ENCODE results near the gene CHIC2. TPM values are rescaled to one million over a fixed set of nuclear protein-coding genes. Genes with fewer than 3 reads are reported as not detected.
A peak's percentile ranks its signal among the peaks of the same experiment; 100 is the strongest.

Gene CHIC2
- total and polyA plus RNA-seq, 2 donors (not counting 1 experiment from before 2014, with no cell fraction given) = 39.4 to 52.0 TPM

GRCh38 chr4:53963781-53964180 lies 100.6 kb downstream of the CHIC2 start:
- Histone ChIP-seq H3K9ac (ENCODE audit: insufficient read depth, low read length) (no peak overlapping the region), H3K4me3 (replicated peaks in 1 of 4; ENCODE audit: control extremely low read depth in 1 of 4, insufficient read depth in 1 of 4, low read depth in 3 of 4, low read length in 4 of 4) (no peak overlapping the region), H3K27ac (ENCODE audit: insufficient read depth, low read length) (no peak overlapping the region), H3K4me2 (ENCODE audit: extremely low read depth, insufficient read depth, low read length) (no peak overlapping the region), H4K20me1 (ENCODE audit: control insufficient read depth, extremely low read depth, insufficient read depth, low read length) (no peaks in the 10 kb centered on the region), H2AFZ (ENCODE audit: low read length) (no peak overlapping the region), H3K4me1 (ENCODE audit: control insufficient read depth, extremely low read depth, insufficient read depth, low read length) (peaks cover 10% of the 10 kb centered on the region), H3K36me3 (ENCODE audit: control insufficient read depth, insufficient read depth, low read length) (no peaks in the 10 kb centered on the region), H3K27me3 (ENCODE audit: control insufficient read depth, insufficient read depth, low read length) (no peaks in the 10 kb centered on the region), H3K79me2 (ENCODE audit: control insufficient read depth, insufficient read depth, low read length) (no peaks in the 10 kb centered on the region), H3K9me3 (ENCODE audit: control insufficient read depth, insufficient read depth, low read depth, low read length) (no peaks in the 10 kb centered on the region)
- peak in 1 of 2 donors; percentile 17 for DNase-seq (ENCODE audit: low read depth in 2 of 2)
- TF ChIP-seq EZH2 (IDR thresholded peaks at IDR 0.05; ENCODE audit: low read length, missing control alignments) = no peak
- TF ChIP-seq, protein P1, sequence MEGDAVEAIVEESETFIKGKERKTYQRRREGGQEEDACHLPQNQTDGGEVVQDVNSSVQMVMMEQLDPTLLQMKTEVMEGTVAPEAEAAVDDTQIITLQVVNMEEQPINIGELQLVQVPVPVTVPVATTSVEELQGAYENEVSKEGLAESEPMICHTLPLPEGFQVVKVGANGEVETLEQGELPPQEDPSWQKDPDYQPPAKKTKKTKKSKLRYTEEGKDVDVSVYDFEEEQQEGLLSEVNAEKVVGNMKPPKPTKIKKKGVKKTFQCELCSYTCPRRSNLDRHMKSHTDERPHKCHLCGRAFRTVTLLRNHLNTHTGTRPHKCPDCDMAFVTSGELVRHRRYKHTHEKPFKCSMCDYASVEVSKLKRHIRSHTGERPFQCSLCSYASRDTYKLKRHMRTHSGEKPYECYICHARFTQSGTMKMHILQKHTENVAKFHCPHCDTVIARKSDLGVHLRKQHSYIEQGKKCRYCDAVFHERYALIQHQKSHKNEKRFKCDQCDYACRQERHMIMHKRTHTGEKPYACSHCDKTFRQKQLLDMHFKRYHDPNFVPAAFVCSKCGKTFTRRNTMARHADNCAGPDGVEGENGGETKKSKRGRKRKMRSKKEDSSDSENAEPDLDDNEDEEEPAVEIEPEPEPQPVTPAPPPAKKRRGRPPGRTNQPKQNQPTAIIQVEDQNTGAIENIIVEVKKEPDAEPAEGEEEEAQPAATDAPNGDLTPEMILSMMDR (conservative IDR thresholded peaks at IDR 0.05 in 1 of 2, IDR thresholded peaks at IDR 0.05 in 1 of 2; ENCODE audit: low read depth in 1 of 2, low read length in 2 of 2) = no peak

- Histone ChIP-seq H3K4me1 (ENCODE audit: control insufficient read depth, extremely low read depth, insufficient read depth, low read length) (peaks cover 10% of the 10 kb centered on the region), H2AFZ (ENCODE audit: low read length) (no peak overlapping the region), H3K79me2 (ENCODE audit: control insufficient read depth, insufficient read depth, low read length) (no peaks in the 10 kb centered on the region), H3K9me3 (ENCODE audit: control insufficient read depth, insufficient read depth, low read depth, low read length) (no peaks in the 10 kb centered on the region), H3K4me2 (ENCODE audit: extremely low read depth, insufficient read depth, low read length) (peak overlapping the region; percentile 52), H3K27me3 (ENCODE audit: control insufficient read depth, insufficient read depth, low read length) (no peaks in the 10 kb centered on the region), H4K20me1 (ENCODE audit: control insufficient read depth, extremely low read depth, insufficient read depth, low read length) (no peaks in the 10 kb centered on the region), H3K27ac (ENCODE audit: insufficient read depth, low read length) (no peak overlapping the region), H3K36me3 (ENCODE audit: control insufficient read depth, insufficient read depth, low read length) (no peaks in the 10 kb centered on the region), H3K9ac (ENCODE audit: insufficient read depth, low read length) (no peak overlapping the region), H3K4me3 (replicated peaks in 1 of 4; ENCODE audit: control extremely low read depth in 1 of 4, insufficient read depth in 1 of 4, low read depth in 3 of 4, low read length in 4 of 4) (no peak overlapping the region)
- TF ChIP-seq EZH2 (IDR thresholded peaks at IDR 0.05; ENCODE audit: low read length, missing control alignments) = no peak
- TF ChIP-seq, protein P1 (conservative IDR thresholded peaks at IDR 0.05 in 1 of 2, IDR thresholded peaks at IDR 0.05 in 1 of 2; ENCODE audit: low read depth in 1 of 2, low read length in 2 of 2) = no peak
- no peak for DNase-seq (ENCODE audit: low read depth in 2 of 2)
Measured at GRCh38 chr4:53963336-53963735, 101.1 kb downstream of the CHIC2 start.

DNA sequence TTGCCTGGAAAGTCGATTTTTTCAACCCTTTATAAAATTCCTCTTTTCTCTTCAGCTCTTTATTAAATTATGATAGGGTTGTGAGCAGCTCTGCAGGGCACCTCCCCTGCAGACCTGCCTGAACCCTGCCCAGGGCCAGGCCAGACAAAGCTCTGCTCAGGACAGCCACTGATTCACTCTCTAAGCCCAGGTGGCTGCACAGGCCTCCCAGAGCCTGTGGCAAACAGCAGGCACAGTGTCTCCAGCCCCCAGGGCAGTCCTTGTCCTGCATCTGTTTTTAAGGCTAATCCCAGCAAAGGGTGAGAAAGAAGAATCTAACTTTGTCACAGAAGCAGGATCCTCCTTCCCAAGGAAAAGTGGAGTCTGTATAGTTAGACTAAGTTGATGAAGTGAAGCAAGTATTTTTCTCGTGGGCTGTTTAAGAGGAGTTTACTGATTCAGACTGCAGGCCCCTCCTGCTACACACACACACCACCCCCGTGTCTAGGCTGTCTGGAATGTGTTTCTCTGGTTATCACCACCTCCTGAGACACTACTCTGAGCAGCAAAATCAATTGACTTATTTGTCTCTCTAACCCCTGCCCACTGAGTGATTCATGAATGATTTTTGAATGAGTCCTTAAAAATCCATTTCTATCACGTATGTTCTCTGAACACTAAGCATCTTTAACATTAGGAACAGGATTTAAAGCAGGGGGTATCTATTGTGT lies 101.7 kb downstream of the CHIC2 start:
- no peaks in the 10 kb centered on the region for H3K27me3 ChIP-seq (ENCODE audit: control insufficient read depth, insufficient read depth, low read length)
- H3K9me3 ChIP-seq (ENCODE audit: control insufficient read depth, insufficient read depth, low read depth, low read length) = no peaks in the 10 kb centered on the region
- peak; percentile 18 to 96 for DNase-seq (ENCODE audit: low read depth in 2 of 2)
- no peak overlapping the region for H3K9ac ChIP-seq (ENCODE audit: insufficient read depth, low read length)
- H2AFZ ChIP-seq (ENCODE audit: low read length) = no peak overlapping the region
- H4K20me1 ChIP-seq (ENCODE audit: control insufficient read depth, extremely low read depth, insufficient read depth, low read length) = no peaks in the 10 kb centered on the region
- H3K79me2 ChIP-seq (ENCODE audit: control insufficient read depth, insufficient read depth, low read length) = no peaks in the 10 kb centered on the region
- H3K4me2 ChIP-seq (ENCODE audit: extremely low read depth, insufficient read depth, low read length) = peak overlapping the region; percentile 52
- no peak overlapping the region for H3K4me3 ChIP-seq (replicated peaks in 1 of 4; ENCODE audit: control extremely low read depth in 1 of 4, insufficient read depth in 1 of 4, low read depth in 3 of 4, low read length in 4 of 4)
- H3K4me1 ChIP-seq (ENCODE audit: control insufficient read depth, extremely low read depth, insufficient read depth, low read length) = peaks cover 10% of the 10 kb centered on the region
- no peak for TF ChIP-seq EZH2 (IDR thresholded peaks at IDR 0.05; ENCODE audit: low read length, missing control alignments)
- TF ChIP-seq, protein P1 (conservative IDR thresholded peaks at IDR 0.05 in 1 of 2, IDR thresholded peaks at IDR 0.05 in 1 of 2; ENCODE audit: low read depth in 1 of 2, low read length in 2 of 2) = no peak
- H3K27ac ChIP-seq (ENCODE audit: insufficient read depth, low read length) = no peak overlapping the region
- H3K36me3 ChIP-seq (ENCODE audit: control insufficient read depth, insufficient read depth, low read length) = no peaks in the 10 kb centered on the region

Measured in fibroblast of lung (primary cell).